Hematopoietic multipotent progenitor cell treated with erythropoietin and hydrocortisone succinate and interleukin-3 and kit ligand, for 17 days (in vitro differentiated cells): Measurements from ENCODE around the gene CTBP2.

Experiments
- DNase-seq: peaks from one replicate; pipeline ENCODE4 v3.0.0-alpha.2; 2015; ENCODE audit warnings: low spot score

Gene CTBP2

GRCh38 chr10:124977161-124977560 lies 183.2 kb downstream of the CTBP2 start:
- DNase-seq: no peak

- DNase-seq: no peak
Measured at GRCh38 chr10:124975977-124976514, 184.3 kb downstream of the CTBP2 start.

- no peak for DNase-seq
Measured at GRCh38 chr10:124974131-124974530, 186.2 kb downstream of the CTBP2 start.

- DNase-seq: no peak
Measured at GRCh38 chr10:124972637-124973036, 187.7 kb downstream of the CTBP2 start.

GRCh38 chr10:124971276-124971675 lies 189.1 kb downstream of the CTBP2 start:
- DNase-seq: no peak

GRCh38 chr10:124967255-124967654 lies 193.1 kb downstream of the CTBP2 start:
- no peak for DNase-seq

- DNase-seq: no peak
Measured at GRCh38 chr10:124966008-124966407, 194.4 kb downstream of the CTBP2 start.

GRCh38 chr10:124963866-124964720 lies 196.3 kb downstream of the CTBP2 start:
- DNase-seq: no peak

GRCh38 chr10:124962421-124962820 lies 197.9 kb downstream of the CTBP2 start:
- DNase-seq: no peak

- no peak for DNase-seq
Measured at GRCh38 chr10:124961248-124961570, 199.2 kb downstream of the CTBP2 start.

- DNase-seq: no peak
Measured at GRCh38 chr10:124959564-124959963, 200.8 kb downstream of the CTBP2 start.

GRCh38 chr10:124957404-124957947 lies 202.9 kb downstream of the CTBP2 start:
- DNase-seq: no peak

- no peak for DNase-seq
Measured at GRCh38 chr10:124956764-124957163, 203.6 kb downstream of the CTBP2 start.

- no peak for DNase-seq
Measured at GRCh38 chr10:124955868-124956267, 204.5 kb downstream of the CTBP2 start.

- no peak for DNase-seq
Measured at GRCh38 chr10:124955243-124955642, 205.1 kb downstream of the CTBP2 start.

GRCh38 chr10:124953421-124953820 lies 206.9 kb downstream of the CTBP2 start:
- DNase-seq: no peak

- DNase-seq: no peak
Measured at GRCh38 chr10:124952123-124952522, 208.2 kb downstream of the CTBP2 start.

- DNase-seq: no peak
Measured at GRCh38 chr10:124949543-124949942, 210.8 kb downstream of the CTBP2 start.

GRCh38 chr10:124946945-124947344 lies 213.4 kb downstream of the CTBP2 start:
- DNase-seq: no peak

GRCh38 chr10:124944982-124945381 lies 215.4 kb downstream of the CTBP2 start:
- DNase-seq: no peak

GRCh38 chr10:124943301-124944092 lies 216.9 kb downstream of the CTBP2 start:
- DNase-seq: no peak

- no peak for DNase-seq
Measured at GRCh38 chr10:124942317-124943169, 217.8 kb downstream of the CTBP2 start.
